Stimulated activated CD4-positive, alpha-beta T cell treated with anti-CD3 and anti-CD28 coated beads, Interleukin-15, amount 100 ng/mL, for 24 hours (primary cell): ENCODE results near the gene ARHGAP10.
"Not testable (repeated sequence)": the region's sequence is repeated elsewhere in the genome, so short reads cannot be mapped to it uniquely, and the experiment has no call there.

ENCODE experiments used
- DNase-seq: peaks from one replicate; pipeline ENCODE4 v3.0.0-alpha.2; 2020

ARHGAP10 gene

DNA sequence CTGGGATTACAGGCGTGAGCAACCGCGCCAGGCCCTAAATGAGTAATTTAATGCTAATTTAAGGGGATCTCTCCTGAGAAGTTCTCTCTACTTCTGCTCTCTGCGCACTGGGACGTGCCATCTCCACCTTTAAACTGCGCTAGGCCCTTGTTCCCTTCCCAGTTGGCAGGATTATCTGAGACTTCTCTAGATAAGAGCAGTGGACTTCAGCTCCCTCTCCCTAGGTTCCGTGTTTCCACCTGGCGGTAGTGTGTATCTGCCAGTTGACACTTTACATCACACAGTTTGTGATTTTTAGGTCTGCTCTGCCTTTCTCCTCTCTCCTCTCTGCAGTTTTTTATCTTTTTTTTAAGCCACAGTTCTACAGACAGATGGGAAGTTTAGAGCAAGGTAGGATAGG is 40.2 kb downstream of the ARHGAP10 start:
- DNase-seq, result no peak

DNA sequence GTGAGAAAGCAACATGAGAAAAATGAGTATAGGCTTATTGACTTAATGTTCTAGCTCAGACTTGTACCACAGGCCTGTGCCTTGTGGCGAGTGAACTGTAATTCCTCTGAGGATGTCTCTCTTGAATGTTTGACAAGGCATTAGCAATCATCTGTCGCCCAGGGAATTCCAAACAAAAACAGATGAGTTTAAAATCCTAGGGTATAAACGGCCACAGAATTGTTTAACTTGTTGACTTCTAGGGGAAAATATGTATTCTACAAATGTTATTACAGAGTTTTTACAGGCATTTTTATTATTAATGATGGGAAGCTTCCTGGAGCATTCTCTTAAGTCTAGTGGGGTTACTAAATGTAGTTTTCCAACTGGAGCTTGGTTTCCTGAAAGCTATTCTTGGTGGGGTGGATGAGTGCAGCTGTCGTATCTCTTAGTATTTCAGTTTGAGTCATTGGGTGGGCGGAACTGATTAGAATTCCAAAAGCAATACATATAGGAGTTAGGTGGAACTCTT is 40.6 kb downstream of the ARHGAP10 start:
- DNase-seq, result no peak

DNA sequence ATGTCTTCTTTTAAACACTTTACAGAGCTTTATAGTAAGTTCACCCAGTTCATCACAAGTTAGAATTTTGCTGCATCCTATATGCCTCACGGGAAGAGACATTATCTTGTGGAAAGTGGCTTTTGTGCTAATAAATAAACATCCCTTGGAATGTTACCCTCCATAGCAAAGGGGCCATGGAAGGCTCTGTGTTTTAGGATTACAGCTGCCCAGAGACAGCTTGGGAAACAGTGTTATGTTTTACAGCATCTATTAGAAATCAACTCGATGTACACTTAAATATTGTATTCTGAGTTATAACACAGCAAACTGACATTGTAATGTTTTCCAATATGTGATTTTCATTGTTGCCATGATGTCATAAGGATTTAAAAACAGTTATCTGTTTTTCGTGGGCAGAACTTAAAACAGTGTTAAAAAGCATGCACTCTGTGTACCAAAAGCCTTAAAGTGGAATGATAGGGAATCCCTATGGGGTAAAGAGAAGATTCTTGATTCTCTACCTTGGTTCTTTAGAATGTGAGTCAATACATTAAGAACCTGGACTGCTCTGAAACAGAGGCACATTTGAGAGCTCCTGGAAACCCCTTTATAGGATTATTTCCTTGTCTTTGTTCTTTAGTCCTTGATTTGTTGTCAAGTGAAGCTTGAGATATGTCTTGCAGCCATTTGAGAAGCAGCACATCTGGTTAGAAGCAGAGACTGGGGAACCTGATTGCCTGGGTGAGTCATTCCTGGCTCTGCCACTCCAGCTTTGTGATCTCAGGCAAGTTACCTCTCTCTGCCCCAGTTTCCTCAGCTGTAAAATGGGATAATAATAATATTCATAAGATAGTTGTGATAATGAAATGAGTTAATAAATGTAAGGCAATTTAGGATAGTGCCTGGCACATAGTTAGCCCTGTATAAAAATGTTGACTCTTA is 41.6 kb downstream of the ARHGAP10 start:
- DNase-seq, result no peak

DNA sequence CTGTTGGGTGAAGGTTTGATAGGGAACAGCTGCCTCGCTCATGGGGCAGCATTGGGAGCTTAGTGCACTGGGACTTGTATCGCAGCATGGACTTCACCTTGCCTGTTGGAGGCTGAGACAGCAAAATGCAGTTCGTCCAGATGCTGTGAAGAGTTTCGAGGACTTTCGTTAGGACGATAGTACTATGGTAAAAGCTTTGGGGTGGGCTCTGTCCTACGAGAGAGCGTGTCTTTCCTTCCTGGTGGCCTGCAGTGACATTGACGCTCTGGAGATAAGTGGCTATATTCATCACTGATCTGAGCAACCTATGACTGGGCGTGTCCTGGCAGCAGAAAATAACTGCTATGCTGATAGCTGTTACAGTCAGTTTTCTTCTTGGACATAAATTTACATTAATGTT is 44.8 kb downstream of the ARHGAP10 start:
- DNase-seq, result no peak

DNA sequence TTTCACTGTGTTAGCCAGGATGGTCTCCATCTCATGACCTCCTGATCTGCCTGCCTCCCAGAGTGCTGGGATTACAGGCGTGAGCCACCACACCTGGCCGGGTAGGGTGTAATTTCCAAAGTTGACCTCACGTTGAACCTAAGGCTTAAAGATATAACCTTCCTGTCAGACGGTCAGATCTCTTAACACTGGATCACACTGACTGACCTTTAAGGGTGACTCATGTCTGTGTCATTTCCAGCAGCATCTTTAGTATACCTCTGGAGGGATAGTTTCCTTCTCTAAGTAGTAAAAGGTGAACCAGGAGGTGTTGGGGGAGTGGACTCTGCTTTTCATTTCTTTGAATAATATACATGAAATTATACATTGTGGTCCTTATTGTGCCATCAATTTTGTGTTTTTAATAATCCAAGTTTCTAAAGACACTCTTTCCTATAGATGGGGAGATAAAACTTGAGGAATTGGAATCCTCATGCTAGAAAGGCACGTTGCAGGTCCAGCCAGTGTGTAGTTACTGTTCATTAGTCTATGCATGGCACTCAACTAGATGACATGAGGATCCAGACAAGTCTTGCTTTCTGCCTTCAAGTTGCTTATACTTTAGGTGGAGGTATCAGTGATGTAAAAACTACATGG is 45.7 kb downstream of the ARHGAP10 start:
- DNase-seq, result no peak

DNA sequence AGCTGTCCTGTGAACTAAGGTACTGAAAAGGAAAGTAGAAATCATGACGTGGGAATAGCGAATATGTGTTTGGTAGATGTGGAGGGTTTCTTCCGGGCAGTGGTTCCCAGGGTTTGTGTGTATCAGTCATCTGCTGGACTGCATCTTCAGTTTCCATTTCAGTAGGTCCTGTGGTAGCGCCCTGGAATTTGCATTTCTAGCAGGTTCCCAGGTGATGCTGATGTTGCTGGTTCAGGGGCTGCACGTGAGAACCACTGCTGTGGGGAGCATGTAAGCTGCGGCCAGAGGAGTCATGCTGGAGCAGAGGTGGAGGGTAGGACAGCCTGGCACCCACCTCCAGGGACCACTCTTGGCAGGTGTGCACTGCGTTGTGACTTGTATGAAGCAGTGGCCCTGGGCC is 47.1 kb downstream of the ARHGAP10 start:
- DNase-seq, result no peak

DNA sequence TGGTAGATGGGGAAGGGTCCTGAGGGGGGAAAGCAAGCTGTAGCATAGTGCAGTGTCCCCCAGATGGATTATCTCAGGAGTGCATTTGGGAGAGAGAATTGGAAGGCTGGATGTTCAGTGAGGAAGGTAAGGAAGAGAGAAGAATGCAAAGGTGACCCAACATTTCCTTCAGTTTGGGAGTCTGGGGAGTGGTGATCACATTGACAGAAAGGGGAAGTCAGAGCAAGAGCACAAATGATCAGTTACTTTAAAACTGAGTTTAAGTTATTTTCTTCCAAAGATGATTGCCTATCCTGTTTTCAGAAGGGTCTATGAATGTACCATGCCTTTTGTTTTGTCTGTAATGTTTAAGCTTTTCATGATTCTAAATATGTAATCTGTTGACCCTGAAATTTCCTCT is 47.6 kb downstream of the ARHGAP10 start:
- DNase-seq, result no peak

DNA sequence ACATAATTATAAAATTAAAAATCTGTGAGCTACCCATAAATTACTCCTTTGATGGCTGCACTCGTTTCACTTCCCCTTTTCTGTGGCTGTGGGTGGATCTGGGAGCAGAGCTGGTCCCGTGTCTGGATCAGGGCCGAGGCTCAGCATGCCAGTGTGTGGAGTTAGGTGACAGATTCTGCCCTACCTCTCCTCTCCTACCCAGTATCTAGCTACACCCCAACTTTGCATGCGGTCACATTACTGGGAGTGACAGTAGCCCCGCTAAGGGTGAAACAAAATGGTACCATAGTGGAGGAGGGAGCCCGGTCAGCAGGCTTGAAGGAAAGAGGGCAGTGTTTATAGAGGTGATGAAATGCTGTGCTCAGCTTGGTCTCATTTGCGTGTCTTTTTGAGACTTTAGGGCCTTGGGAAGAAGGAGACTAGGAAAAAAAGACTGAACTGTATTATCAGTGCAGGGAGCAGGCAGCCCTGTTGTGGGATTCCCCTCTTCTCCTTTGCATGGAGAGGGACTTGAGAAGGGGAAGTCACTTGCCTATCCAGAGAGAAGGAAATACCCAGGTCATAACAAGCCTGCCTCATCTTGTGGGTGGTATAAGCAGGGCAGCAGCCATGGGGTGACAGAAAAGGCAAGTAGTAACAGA is 48.4 kb downstream of the ARHGAP10 start:
- no peak for DNase-seq

DNA sequence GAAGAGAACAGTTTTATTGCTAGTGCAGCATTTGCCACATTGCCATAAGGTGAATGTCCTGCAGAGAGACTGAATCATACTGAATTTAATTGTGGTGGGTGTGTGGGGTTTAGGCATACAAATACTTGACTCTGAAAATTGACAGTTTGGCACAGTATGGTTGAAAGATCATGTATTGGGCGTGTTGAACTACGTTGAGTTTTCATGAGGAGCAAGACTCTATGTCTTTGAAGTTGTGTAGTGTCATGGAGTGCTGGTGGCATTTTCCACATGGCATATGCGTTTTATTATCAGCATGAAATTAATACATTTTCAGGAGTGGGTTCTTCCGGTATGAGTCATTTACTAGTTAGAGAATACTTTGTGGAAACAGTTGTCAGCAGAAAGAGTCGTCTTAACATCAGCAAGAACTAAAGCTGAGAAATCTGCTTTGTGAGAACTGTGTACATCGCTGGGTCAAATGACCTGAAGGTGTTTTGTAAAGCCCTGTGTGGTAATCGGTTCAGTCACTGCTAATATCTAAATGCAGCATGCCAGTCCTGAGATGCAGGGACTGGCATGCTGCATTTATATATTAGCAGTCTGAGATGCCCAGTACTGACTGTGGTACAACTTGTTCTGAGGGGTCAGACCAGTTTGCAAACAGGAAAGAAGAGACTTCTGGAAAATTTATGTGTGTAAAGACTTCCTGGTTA is 50.3 kb downstream of the ARHGAP10 start:
- no peak for DNase-seq

DNA sequence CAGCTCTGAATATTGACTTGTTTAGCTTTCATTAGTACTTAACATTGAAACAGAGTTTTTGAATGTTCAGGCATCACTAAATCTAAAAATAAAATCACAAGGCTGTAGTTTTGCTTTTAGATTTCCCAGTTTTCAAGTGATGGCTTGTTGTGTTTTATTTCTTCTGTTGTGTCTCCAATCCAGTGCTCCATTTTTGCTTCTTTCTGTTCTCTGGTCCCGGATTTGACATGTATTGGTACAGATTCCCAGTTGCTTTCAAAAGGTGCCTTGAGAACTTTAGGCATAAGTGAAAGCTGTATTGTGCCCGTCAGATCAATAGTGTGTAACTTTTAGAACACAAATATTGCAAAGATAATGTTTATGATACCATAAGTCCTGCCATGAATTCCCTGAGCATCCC is 53.2 kb downstream of the ARHGAP10 start:
- DNase-seq, result no peak

DNA sequence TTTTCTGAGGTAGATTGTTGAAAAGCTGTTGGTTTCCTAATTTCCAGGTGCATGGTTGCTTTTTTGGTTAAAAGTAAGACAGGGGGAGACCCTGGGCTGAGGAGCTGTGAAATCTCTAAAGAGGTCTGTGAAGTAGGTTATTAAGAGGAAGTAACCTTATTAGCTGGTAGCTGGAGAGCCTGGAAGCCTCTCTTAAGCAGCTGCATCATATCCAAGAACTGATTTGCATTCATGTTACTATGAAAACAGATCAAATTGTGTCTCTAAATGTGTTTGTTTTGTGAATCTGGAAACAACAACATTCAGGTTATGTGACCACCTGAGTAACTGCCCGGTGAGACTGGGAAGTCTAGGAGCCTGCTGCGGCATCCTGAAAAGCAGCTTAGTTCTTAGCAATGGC is 54.1 kb downstream of the ARHGAP10 start:
- no peak for DNase-seq

DNA sequence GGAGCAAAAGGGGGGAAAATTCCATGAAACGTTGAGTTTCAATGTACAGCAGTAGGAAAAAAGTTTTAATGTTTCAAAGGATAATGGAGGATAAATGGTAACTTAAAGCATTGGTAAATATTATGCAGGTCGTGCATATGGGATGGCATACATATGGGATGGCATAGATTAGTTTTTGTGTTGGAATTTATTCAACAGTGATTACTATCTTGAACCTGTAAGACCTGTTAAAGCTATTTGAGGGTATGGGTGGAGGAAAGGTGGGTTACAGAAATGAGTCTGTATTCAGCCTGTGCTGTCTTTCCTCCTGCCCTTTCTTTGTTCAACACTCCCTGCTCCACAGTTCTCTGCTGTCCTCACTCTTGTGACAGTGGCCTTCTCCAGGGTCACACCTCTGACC is 54.6 kb downstream of the ARHGAP10 start:
- DNase-seq, result no peak

DNA sequence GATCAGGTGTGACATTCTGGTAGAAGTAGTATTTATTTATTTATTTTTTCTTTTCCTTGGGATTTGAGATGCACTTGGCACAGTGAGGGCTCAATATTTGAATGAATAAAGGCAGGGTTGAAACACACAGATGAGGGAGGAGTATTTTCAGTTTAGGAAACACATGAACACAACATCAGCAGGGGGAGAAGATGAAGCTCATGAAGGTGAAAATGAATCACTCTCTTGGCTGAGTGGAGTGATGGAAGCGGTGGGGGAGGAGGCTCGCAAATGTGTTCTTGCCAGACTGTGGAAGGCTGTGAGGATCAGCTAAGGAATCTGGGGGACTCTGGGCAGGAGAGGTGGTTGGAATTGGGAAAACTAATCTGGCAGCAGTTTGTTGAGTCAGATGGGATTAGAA is 55.3 kb downstream of the ARHGAP10 start:
- DNase-seq, result no peak

DNA sequence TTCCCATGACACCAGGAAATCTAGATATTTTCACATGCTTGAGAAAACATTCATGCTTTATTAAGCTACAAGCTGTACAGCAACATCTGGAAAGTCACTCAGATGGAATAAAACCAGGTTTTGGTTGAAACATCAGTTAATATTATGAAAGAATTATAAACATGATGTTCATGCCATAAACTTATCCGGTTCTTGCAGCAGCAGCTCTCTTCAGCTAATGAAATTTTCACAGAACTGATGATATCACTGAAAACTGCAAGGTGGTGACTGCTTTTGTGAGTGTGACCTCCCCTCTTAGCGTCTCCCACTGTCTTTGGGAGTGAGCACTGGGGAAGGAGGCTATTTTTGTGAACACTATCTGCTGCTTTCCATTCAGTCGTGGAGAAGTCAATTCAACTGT is 56.9 kb downstream of the ARHGAP10 start:
- no peak for DNase-seq

DNA sequence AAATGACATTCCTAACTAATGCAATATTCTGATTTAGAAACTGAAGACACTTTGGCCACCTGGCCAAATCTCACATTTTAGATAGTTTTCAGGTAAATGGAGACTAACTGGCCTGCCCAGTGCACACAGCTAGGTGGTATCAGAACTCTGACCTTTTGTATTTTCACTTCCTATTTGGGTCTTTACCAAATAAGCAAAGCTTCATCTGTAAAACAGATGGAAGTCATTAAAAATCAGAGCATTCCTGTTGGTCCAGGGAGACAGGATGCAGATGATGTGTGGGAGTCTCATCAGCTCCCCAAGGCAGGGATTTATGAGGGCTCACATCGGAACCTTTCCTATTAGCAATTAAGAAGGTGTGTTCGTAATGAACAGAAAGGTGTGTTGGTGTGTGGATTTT is 57.7 kb downstream of the ARHGAP10 start:
- no peak for DNase-seq

DNA sequence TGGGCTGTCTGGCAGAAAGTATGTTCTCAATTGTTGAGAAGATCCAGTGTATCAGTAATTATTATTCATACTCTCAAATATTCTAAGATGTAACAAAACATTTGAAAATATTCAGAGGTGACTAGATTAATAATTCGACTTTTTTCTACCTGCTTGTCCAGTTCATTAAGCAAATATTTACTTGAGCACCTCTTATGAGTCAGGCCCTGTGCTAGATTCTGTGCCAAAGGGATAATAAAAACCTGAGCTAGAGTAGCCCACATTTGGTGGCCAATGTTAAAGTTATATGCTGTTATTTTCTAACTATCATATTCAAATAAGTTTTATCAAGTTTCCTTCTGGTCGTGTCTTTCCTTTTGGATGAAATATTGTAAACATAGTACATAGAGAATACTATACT is 58.5 kb downstream of the ARHGAP10 start:
- DNase-seq, result no peak

DNA sequence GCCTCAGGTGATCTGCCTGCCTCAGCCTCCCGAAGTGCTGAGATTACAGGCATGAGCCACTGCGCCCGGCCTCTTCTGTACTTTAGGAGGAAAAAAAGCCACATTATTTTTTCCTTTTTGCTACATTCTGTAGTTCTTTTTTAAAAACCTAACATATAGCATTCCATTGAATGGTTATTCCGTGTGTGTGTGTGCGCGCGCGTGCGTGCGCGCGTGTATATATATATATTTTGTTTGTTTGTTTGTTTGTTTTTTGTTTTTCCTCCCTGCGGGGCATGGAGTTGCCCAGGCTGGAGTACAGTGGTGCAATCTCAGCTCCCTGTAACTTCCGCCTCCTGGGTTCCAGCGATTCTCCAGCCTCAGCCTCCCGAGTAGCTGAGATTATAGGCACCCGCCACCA is 59.5 kb downstream of the ARHGAP10 start:
- DNase-seq, result no peak

DNA sequence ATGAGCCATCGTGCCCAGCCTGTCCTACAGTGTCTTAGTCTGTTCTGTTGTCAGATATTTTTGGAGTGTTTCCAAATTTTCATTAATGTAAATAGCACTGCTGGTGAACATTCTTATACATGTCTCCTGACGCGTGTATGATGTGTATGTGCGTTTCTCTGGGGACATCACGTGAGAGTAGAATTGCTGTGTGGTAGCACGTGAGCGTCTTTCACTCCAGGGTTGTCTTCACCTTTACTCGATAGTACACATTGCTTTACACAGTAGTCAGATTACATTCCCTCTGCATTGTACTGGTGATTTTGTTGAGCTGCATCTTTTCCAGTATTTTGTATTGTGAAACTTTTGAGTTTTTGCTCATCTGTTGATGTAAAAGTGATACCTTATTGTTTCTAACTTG is 60.0 kb downstream of the ARHGAP10 start:
- DNase-seq, result no peak

DNA sequence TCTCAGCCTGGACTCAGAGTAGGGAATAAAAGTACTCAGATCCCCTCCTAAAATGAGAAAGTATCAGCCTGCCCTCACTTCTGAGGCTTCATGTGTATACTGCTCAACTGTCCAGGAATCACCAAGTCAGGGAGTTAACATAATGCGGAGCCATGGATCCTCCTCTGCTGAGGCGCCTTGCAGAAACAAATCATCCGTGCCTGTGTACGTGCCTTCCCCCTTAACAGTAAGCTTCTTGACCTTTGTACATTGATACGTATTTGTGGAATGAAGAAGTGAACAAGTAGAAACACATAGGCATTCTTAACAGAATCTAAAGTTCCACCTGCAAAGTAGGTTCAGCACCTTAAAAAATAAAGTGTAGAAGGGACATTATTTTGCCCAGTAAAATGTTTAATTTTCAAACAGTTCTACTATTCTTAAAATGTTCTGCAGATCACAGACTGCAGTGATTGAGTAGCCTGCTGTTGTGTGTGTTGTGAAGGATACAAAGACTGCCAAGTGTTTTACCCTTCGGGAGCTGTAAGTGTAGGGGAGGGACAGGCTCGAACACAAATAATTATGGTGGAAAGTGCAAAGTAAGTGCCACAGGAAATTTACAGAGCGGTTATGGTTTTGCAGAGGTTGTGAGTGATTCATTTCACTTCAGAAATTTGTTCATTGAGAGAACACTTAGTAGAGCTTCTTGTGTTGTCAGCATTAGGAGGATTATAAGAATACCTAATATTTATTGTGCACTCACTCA is 61.9 kb downstream of the ARHGAP10 start:
- no peak for DNase-seq

DNA sequence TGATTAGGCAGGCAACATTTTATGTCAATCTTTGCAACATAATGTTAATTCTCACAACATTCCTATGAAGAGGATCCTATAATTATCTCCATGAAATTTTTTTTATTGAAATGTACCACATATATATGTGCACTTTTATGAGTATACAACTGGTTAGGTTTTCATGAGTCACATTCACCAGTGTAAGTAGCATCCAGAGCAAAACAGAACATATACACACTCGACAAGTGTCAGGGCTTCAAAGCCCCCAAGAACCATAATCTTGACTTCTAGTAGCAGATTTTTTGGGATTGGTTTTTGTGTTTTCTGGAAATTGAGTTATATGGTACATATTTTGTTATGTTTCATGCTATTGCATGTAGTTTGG is 62.4 kb downstream of the ARHGAP10 start:
- no peak for DNase-seq

DNA sequence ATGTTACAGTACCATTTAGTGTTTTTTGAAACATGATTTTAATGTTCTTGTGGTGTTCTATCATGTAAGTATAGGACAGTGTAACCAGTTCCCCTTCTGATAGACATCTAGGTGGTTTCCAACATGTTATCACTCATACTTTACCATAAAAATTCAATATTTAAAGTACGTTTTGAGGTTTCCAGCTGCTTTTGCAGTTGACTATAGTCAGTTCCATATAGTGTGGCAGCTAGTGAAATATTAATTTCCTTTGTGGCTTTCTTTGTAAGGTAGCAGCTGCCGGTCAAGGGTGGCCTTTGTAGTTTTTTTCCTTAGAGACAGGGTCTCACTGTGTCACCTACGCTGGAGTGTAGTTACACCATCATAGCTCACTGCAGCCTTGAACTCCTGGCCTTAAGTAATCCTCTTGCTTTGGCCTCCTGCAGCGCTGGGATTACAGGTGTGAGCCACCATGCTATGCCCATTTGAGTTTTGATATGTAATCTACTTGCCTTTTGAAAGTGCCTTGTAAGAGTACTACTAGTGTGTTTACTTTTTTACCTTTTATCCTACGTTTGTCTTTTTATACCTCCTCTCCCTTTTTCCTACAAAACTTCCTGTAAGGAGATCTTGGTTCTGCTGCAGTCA is 63.0 kb downstream of the ARHGAP10 start:
- DNase-seq, result no peak

DNA sequence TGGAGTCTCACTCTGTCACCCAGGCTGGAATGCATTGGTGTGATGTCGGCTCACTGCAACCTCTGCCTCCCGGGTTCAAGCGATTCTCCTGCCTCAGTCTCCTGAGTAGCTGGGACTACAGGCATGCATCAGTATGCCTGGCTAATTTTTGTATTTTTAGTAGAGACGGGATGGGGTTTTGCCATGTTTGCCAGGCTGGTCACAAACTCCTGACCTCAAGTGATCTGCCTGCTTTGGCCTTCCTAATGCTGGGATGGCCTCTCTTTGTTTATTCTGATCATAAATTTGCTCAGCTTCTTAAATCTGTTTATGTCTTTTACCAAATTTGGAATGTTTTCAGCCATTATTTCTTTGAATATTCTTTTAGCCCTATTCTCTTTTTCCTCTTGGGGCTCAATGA is 67.2 kb downstream of the ARHGAP10 start:
- DNase-seq, result not testable (repeated sequence)
